Stimulated activated CD4-positive, alpha-beta T cell treated with anti-CD3 and anti-CD28 coated beads, Interleukin-15, amount 100 ng/mL, for 24 hours (primary cell): ENCODE measurements around the gene RNF40.
"Not testable (repeated sequence)": the region's sequence is repeated elsewhere in the genome, so short reads cannot be mapped to it uniquely, and the experiment has no call there.

Source experiments
- DNase-seq: peaks from one replicate; pipeline ENCODE4 v3.0.0-alpha.2; 2020

The RNF40 gene

GRCh38 chr16:30785126-30786106 is 23.3 kb downstream of the RNF40 start:
- DNase-seq: no peak

GRCh38 chr16:30786115-30786935 is 24.2 kb downstream of the RNF40 start:
- peak; percentile 41 for DNase-seq

- DNase-seq: peak; percentile 55
Measured at GRCh38 chr16:30786936-30787612, 25.0 kb downstream of the RNF40 start, which contains the start of gene ZNF629. Gene ZNF629 (minus strand): TSS chr16:30787205. CDS start chr16:30784482, 2,723 bp downstream.

GRCh38 chr16:30787613-30788378 is 25.7 kb downstream of the RNF40 start:
- no peak for DNase-seq

- no peak for DNase-seq
Measured at GRCh38 chr16:30793508-30794069, 31.5 kb downstream of the RNF40 start.

GRCh38 chr16:30794634-30795033 is 32.5 kb downstream of the RNF40 start:
- DNase-seq: no peak

GRCh38 chr16:30797670-30798309 is 35.7 kb downstream of the RNF40 start:
- DNase-seq: no peak

GRCh38 chr16:30802936-30803335 is 40.8 kb downstream of the RNF40 start:
- no peak for DNase-seq

- no peak for DNase-seq
Measured at GRCh38 chr16:30805056-30805369, 42.9 kb downstream of the RNF40 start.

GRCh38 chr16:30805370-30806169 is 43.4 kb downstream of the RNF40 start:
- DNase-seq: peak; percentile 67

- DNase-seq: no peak
Measured at GRCh38 chr16:30808146-30808545, 46.0 kb downstream of the RNF40 start.

- not testable (repeated sequence) for DNase-seq
Measured at GRCh38 chr16:30808890-30809426, 46.8 kb downstream of the RNF40 start.

- DNase-seq: not testable (repeated sequence)
Measured at GRCh38 chr16:30809675-30810074, 47.6 kb downstream of the RNF40 start.

GRCh38 chr16:30813821-30814189 is 51.7 kb downstream of the RNF40 start:
- no peak for DNase-seq

GRCh38 chr16:30816769-30817168 is 54.6 kb downstream of the RNF40 start:
- no peak for DNase-seq

- no peak for DNase-seq
Measured at GRCh38 chr16:30820952-30821421, 58.9 kb downstream of the RNF40 start.

GRCh38 chr16:30821441-30821840 is 59.3 kb downstream of the RNF40 start:
- DNase-seq: not testable (repeated sequence)

- no peak for DNase-seq
Measured at GRCh38 chr16:30821891-30822290, 59.8 kb downstream of the RNF40 start.
